AG09319 (cell line): ENCODE results near the gene ARMH1.
"Not testable (repeated sequence)": the region's sequence is repeated elsewhere in the genome, so short reads cannot be mapped to it uniquely, and the experiment has no call there.

Experiments used
- DNase-seq: peaks from one replicate; pipeline ENCODE4 v3.0.0-alpha.2; 2010; ENCODE audit warnings: low read depth; ENCODE audit errors: extremely low read depth
- CTCF ChIP-seq: IDR thresholded peaks from 2 replicates; pipeline ENCODE4 v1.5.1; 2011; ENCODE audit warnings: low read depth, mild to moderate bottlenecking, inconsistent platforms, low read length, moderate library complexity

Gene ARMH1

GRCh38 chr1:44724955-44725698 is 50.6 kb downstream of the ARMH1 start:
- no peak for TF ChIP-seq CTCF
- DNase-seq: no peak

- TF ChIP-seq CTCF: peak; percentile 76
- peak; percentile 87 for DNase-seq
Observed at GRCh38 chr1:44730741-44731512, 56.4 kb downstream of the ARMH1 start, which contains the start of gene RNU5D-1. RNU5D-1 (minus strand) TSS chr1:44731170.

GRCh38 chr1:44733365-44733764 is 58.9 kb downstream of the ARMH1 start:
- no peak for DNase-seq

GRCh38 chr1:44733784-44734183 is 59.3 kb downstream of the ARMH1 start:
- no peak for TF ChIP-seq CTCF
- DNase-seq: no peak

More at GRCh38 chr1:44733365-44733764, 58.9 kb downstream of the ARMH1 start:
- TF ChIP-seq CTCF: no peak

- DNase-seq: no peak
- TF ChIP-seq CTCF: no peak
Observed at GRCh38 chr1:44735992-44736391, 61.5 kb downstream of the ARMH1 start.

- not testable (repeated sequence) for DNase-seq
Observed at GRCh38 chr1:44738953-44739306, 64.4 kb downstream of the ARMH1 start.

GRCh38 chr1:44739307-44740178 is 65.0 kb downstream of the ARMH1 start, which contains the start of gene KIF2C:
KIF2C (plus strand) TSS chr1:44739837; CDS start chr1:44739933, 96 bp downstream.
- TF ChIP-seq CTCF: no peak
- DNase-seq: peak; percentile 92
